PC-9 (cell line): ENCODE results near the gene VSIG10.

Experiments used
- EZH2 ChIP-seq: fragments of 200-600 bp; sonication (generic); IDR thresholded peaks from 2 replicates; pipeline ENCODE4 v1.8.0; 2017; ENCODE audit warnings: antibody characterized with exemption, low read depth
- TF ChIP-seq, protein P1 (sequence below): fragments of 200-600 bp; sonication (generic); conservative IDR thresholded peaks from 2 replicates; pipeline ENCODE4 v1.6.1; 2017; ENCODE audit warnings: mixed run types, antibody characterized with exemption, mild to moderate bottlenecking, moderate library complexity

DNA sequence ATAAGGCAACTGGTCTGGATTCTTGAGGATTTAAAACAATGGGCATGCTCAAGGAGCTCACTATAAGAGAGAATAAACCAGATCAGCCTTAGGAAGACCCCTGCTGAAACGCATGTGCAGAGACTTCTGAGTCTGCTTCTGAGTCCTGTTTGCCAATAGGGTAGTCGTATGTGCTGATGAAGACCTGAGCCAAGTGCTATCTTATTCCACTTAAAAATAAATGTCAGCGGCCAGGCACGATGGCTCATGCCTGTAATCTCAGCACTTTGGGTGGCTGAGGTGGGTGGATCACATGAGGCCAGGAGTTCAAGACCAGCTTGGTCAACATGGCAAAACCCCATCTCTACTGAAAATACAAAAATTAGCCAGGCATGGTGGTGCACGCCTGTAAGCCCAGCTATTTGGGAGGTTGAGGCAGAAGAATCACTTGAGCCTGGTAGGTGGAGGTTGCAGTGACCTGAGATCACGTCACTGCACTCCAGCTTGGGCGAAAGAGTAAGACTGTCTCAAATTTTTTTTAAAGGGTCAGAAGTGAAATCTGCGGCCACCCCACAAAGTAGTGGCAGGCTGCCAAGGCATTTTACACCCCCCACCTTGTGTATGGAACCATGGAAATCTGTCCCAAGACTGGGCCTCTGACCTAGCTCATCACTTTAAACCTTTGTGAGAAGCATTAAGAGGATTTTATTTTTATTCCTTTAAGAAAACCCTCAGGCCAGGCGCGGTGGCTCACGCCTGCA lies 67.0 kb downstream of the VSIG10 start:
- TF ChIP-seq, protein P1, sequence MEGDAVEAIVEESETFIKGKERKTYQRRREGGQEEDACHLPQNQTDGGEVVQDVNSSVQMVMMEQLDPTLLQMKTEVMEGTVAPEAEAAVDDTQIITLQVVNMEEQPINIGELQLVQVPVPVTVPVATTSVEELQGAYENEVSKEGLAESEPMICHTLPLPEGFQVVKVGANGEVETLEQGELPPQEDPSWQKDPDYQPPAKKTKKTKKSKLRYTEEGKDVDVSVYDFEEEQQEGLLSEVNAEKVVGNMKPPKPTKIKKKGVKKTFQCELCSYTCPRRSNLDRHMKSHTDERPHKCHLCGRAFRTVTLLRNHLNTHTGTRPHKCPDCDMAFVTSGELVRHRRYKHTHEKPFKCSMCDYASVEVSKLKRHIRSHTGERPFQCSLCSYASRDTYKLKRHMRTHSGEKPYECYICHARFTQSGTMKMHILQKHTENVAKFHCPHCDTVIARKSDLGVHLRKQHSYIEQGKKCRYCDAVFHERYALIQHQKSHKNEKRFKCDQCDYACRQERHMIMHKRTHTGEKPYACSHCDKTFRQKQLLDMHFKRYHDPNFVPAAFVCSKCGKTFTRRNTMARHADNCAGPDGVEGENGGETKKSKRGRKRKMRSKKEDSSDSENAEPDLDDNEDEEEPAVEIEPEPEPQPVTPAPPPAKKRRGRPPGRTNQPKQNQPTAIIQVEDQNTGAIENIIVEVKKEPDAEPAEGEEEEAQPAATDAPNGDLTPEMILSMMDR: no peak
- TF ChIP-seq EZH2: no peak
